ENCODE results near the gene GAL.

DNA sequence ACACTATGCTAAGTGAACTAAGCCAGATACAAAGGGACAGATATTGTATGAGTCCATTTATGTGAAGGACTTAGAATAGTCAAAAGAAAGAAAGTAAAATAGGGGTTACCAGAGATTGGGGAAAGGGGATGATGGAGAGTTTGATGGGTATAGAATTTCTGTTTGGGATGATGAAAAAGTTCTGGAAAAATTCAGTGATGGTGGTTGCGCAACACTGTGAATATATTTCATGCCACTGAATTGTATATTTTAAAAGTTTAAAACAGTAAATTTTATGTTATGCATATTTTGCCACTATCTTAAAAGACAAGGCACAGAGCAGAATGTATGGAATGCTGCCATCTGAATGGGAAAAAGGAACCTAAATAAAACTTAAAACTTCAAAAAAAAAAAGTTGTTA is 37.8 kb downstream of the GAL start:
- TF ChIP-seq SIN3A (IDR thresholded peaks at IDR 0.05; ENCODE audit: borderline replicate concordance, insufficient read depth, low read length) = no peak
- TF ChIP-seq POLR2AphosphoS5 (IDR thresholded peaks at IDR 0.05; ENCODE audit: low read depth, low read length) = no peak
- TF ChIP-seq TAF1 (IDR thresholded peaks at IDR 0.05; ENCODE audit: borderline replicate concordance, insufficient read depth, low read length) = no peak
- TF ChIP-seq, protein P1, sequence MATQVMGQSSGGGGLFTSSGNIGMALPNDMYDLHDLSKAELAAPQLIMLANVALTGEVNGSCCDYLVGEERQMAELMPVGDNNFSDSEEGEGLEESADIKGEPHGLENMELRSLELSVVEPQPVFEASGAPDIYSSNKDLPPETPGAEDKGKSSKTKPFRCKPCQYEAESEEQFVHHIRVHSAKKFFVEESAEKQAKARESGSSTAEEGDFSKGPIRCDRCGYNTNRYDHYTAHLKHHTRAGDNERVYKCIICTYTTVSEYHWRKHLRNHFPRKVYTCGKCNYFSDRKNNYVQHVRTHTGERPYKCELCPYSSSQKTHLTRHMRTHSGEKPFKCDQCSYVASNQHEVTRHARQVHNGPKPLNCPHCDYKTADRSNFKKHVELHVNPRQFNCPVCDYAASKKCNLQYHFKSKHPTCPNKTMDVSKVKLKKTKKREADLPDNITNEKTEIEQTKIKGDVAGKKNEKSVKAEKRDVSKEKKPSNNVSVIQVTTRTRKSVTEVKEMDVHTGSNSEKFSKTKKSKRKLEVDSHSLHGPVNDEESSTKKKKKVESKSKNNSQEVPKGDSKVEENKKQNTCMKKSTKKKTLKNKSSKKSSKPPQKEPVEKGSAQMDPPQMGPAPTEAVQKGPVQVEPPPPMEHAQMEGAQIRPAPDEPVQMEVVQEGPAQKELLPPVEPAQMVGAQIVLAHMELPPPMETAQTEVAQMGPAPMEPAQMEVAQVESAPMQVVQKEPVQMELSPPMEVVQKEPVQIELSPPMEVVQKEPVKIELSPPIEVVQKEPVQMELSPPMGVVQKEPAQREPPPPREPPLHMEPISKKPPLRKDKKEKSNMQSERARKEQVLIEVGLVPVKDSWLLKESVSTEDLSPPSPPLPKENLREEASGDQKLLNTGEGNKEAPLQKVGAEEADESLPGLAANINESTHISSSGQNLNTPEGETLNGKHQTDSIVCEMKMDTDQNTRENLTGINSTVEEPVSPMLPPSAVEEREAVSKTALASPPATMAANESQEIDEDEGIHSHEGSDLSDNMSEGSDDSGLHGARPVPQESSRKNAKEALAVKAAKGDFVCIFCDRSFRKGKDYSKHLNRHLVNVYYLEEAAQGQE (IDR thresholded peaks at IDR 0.05; ENCODE audit: insufficient read depth in 1 of 2, low read depth in 2 of 2, low read length in 2 of 2) = no peak
- TF ChIP-seq FOXP2 (optimal IDR thresholded peaks at IDR 0.05; ENCODE audit: borderline replicate concordance, extremely low read depth, extremely low read length, insufficient read depth) = no peak
